ENCODE results near the gene RNF40. TPM values are rescaled to one million over a fixed set of nuclear protein-coding genes. Genes with fewer than 3 reads are reported as not detected.

The RNF40 gene
- total RNA-seq, 1 donor from 2014 or later: 182 TPM

GRCh38 chr16:30762991-30763725 lies 1.0 kb downstream of the RNF40 start:
- no peak for DNase-seq
- Mint-ChIP-seq H3K27ac (ENCODE audit: unreplicated experiment) (peak overlapping the region; percentile 81), H3K9me3 (ENCODE audit: unreplicated experiment) (peaks cover 9% of the 10 kb centered on the region), H3K27me3 (ENCODE audit: unreplicated experiment) (peaks cover 9% of the 10 kb centered on the region), H3K4me3 (ENCODE audit: unreplicated experiment) (peak overlapping the region; percentile 93), H3K4me1 (ENCODE audit: low read depth, unreplicated experiment) (peaks cover 13% of the 10 kb centered on the region), H3K36me3 (ENCODE audit: unreplicated experiment) (peaks cover 11% of the 10 kb centered on the region)
- TF ChIP-seq, protein P1, sequence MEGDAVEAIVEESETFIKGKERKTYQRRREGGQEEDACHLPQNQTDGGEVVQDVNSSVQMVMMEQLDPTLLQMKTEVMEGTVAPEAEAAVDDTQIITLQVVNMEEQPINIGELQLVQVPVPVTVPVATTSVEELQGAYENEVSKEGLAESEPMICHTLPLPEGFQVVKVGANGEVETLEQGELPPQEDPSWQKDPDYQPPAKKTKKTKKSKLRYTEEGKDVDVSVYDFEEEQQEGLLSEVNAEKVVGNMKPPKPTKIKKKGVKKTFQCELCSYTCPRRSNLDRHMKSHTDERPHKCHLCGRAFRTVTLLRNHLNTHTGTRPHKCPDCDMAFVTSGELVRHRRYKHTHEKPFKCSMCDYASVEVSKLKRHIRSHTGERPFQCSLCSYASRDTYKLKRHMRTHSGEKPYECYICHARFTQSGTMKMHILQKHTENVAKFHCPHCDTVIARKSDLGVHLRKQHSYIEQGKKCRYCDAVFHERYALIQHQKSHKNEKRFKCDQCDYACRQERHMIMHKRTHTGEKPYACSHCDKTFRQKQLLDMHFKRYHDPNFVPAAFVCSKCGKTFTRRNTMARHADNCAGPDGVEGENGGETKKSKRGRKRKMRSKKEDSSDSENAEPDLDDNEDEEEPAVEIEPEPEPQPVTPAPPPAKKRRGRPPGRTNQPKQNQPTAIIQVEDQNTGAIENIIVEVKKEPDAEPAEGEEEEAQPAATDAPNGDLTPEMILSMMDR (IDR thresholded peaks at IDR 0.05; ENCODE audit: partially characterized antibody, unreplicated experiment): no peak

DNA sequence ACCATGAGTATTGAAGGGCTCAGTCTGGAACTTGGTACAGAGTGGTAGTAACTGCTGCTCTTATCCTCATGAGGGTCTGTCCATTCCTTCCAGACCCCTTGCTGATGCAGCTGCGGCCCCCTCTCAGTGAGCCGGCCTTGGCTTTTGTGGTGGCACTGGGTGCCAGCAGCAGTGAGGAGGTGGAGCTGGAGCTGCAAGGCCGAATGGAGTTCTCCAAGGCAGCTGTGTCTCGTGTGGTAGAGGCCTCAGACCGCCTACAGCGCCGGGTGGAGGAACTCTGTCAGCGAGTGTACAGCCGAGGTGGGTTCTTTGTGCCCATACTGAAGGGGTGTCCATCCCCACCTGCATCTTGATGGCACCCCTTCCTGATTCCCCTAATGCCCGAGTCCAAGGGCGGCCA lies 2.0 kb downstream of the RNF40 start:
- no peak for DNase-seq
- Mint-ChIP-seq H3K27ac (ENCODE audit: unreplicated experiment) (no peak overlapping the region), H3K36me3 (ENCODE audit: unreplicated experiment) (peaks cover 9% of the 10 kb centered on the region), H3K4me1 (ENCODE audit: low read depth, unreplicated experiment) (peaks cover 14% of the 10 kb centered on the region), H3K9me3 (ENCODE audit: unreplicated experiment) (peaks cover 10% of the 10 kb centered on the region), H3K27me3 (ENCODE audit: unreplicated experiment) (peaks cover 9% of the 10 kb centered on the region), H3K4me3 (ENCODE audit: unreplicated experiment) (no peak overlapping the region)
- TF ChIP-seq, protein P1 (IDR thresholded peaks at IDR 0.05; ENCODE audit: partially characterized antibody, unreplicated experiment): no peak

GRCh38 chr16:30764816-30765465 lies 2.8 kb downstream of the RNF40 start:
- Mint-ChIP-seq H3K9me3 (ENCODE audit: unreplicated experiment) (peaks cover 10% of the 10 kb centered on the region), H3K27ac (ENCODE audit: unreplicated experiment) (no peak overlapping the region), H3K4me1 (ENCODE audit: low read depth, unreplicated experiment) (peaks cover 14% of the 10 kb centered on the region), H3K36me3 (ENCODE audit: unreplicated experiment) (peaks cover 5% of the 10 kb centered on the region), H3K27me3 (ENCODE audit: unreplicated experiment) (peaks cover 8% of the 10 kb centered on the region), H3K4me3 (ENCODE audit: unreplicated experiment) (no peak overlapping the region)
- no peak for DNase-seq
- TF ChIP-seq, protein P1 (IDR thresholded peaks at IDR 0.05; ENCODE audit: partially characterized antibody, unreplicated experiment): no peak

- Mint-ChIP-seq H3K9me3 (ENCODE audit: unreplicated experiment) (peaks cover 8% of the 10 kb centered on the region), H3K4me3 (ENCODE audit: unreplicated experiment) (no peak overlapping the region), H3K4me1 (ENCODE audit: low read depth, unreplicated experiment) (peaks cover 8% of the 10 kb centered on the region), H3K27me3 (ENCODE audit: unreplicated experiment) (peaks cover 6% of the 10 kb centered on the region), H3K27ac (ENCODE audit: unreplicated experiment) (no peak overlapping the region), H3K36me3 (ENCODE audit: unreplicated experiment) (peaks cover 5% of the 10 kb centered on the region)
- TF ChIP-seq, protein P1 (IDR thresholded peaks at IDR 0.05; ENCODE audit: partially characterized antibody, unreplicated experiment): no peak
- no peak for DNase-seq
Measured at GRCh38 chr16:30766206-30766932, 4.2 kb downstream of the RNF40 start.
